Skeletal muscle tissue (tissue), 5 donors: Measurements from ENCODE around the gene AFG1L. TPM values are rescaled to one million over a fixed set of nuclear protein-coding genes. Genes with fewer than 3 reads are reported as not detected.

Source experiments
- H3K27ac ChIP-seq: one replicate; pipeline ENCODE4 v1.7.0; 2013; ENCODE audit warnings: mild to moderate bottlenecking, low read depth, low read length, inconsistent platforms
- H3K27me3 ChIP-seq, 3 donors: one replicate each; pipeline ENCODE4 v1.7.0; 2013; ENCODE audit warnings: low read length in 3 of 3; ENCODE audit not compliant: control insufficient read depth in 3 of 3, insufficient read depth in 3 of 3
- H3K36me3 ChIP-seq, 3 donors: one replicate each; pipeline ENCODE4 v1.7.0; 2013; ENCODE audit warnings: low read length in 3 of 3; ENCODE audit not compliant: control insufficient read depth in 3 of 3, insufficient read depth in 3 of 3
- H3K4me1 ChIP-seq, 3 donors: one replicate each; pipeline ENCODE4 v1.7.0; 2013; ENCODE audit warnings: low read length in 3 of 3, mild to moderate bottlenecking in 3 of 3; ENCODE audit not compliant: control insufficient read depth in 3 of 3, insufficient read depth in 3 of 3
- H3K4me3 ChIP-seq, 3 donors: one replicate each; pipeline ENCODE4 v1.7.0; 2013; ENCODE audit warnings: low read length in 3 of 3
- H3K9ac ChIP-seq, 3 donors: one replicate each; pipeline ENCODE4 v1.7.0; 2013; ENCODE audit warnings: low read length in 3 of 3, mild to moderate bottlenecking in 3 of 3, moderate library complexity in 2 of 3, low read depth in 1 of 3
- H3K9me3 ChIP-seq, 3 donors: one replicate each; pipeline ENCODE4 v1.7.0; 2013; ENCODE audit warnings: low read length in 3 of 3; ENCODE audit not compliant: control insufficient read depth in 3 of 3
- small RNA-seq: library from RNA; depleted of rRNA; stranded (forward); fragments of <200 nt; gene quantifications from one replicate; pipeline ENCODE3, GENCODE V24; 2014
- total RNA-seq: library from RNA; depleted of rRNA; stranded (reverse); fragments of >200 nt; gene quantifications from one replicate; pipeline ENCODE4 v1.2.3, GENCODE V29; 2014
- donor health status: Osteomylitis.

Gene AFG1L
- total RNA-seq, 1 donor from 2014 or later = 5.2 TPM

DNA sequence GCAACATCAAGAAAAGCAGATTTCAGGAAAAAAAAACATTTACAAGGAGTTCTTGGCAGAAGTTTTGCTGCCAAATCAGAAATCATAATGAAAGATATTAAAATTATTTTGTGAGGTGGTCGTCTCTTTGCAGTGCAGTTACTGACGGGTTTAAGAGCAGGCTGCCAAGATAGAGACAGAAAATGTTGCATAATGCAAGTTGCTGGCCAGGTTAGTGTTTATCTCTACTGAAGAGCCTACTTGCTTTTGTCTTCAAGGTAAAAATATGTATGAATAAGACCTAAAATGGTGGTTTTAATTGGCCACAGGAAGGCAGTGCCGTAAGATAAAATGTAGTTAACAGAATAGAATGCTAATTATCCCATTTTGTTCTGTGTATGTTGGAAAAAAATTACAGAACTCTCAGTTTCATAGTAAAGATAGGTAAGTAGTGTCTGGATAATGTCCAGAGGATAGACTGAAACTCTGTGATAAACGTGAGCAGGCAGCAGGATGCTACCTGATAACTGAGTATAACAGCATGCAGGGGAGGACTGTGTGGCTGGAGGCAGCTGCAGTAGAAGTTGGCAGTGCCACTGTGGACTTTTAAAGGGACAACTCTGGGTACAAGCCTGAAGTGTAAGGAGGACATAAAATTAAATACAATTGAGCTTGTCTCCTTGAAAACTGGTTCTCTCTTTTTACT is 279.7 kb downstream of the AFG1L start:
- H3K9me3 ChIP-seq = no peaks in the 10 kb centered on the region
- peaks cover under 1 to 20% (median 17%) of the 10 kb centered on the region in 3 donors for H3K36me3 ChIP-seq
- no peak overlapping the region for H3K27ac ChIP-seq
- H3K9ac ChIP-seq = peak overlapping the region in 1 of 3 donors; percentile 16
- peaks cover 51 to 55% (median 54%) of the 10 kb centered on the region in 3 donors for H3K4me1 ChIP-seq
- H3K4me3 ChIP-seq = peak overlapping the region in 1 of 3 donors; percentile 4
- no peaks in the 10 kb centered on the region for H3K27me3 ChIP-seq

Small RNA genes lying within 50 kb of the gene (small RNA-seq; reads per million reads assigned to genes)
- gene AL356121.1 = not detected
- not detected for gene AL391646.1
- not detected for gene RNA5SP212
- not detected for gene RNU6-1144P
- gene RNU6-770P = not detected
- not detected for gene Z98742.2

Other genes starting within 250 kb of the AFG1L start
- gene OSTM1, start 220.3 kb upstream of the AFG1L start, total RNA-seq = 13.6 TPM
- gene NR2E1, start 129.0 kb upstream of the AFG1L start, total RNA-seq = not detected
- 208 TPM for gene SNX3, start 34.0 kb upstream of the AFG1L start, total RNA-seq